Uterus (tissue), 2 donors: ENCODE measurements around the gene PLOD2.

ENCODE experiments used
- POLR2A ChIP-seq, 2 donors: fragments of 450-650 bp; IDR thresholded peaks; one replicate each; pipeline ENCODE4 v1.6.1; 2016; ENCODE audit warnings: antibody characterized with exemption in 2 of 2, mild to moderate bottlenecking in 1 of 2, moderate library complexity in 1 of 2
- TF ChIP-seq, protein P1 (sequence below), 4 experiments: fragments of 200-600 bp in 2 of 4; fragments of 450-650 bp in 2 of 4; sonication (generic) in 2 of 4; IDR thresholded peaks; one replicate each; pipeline ENCODE4 v1.5.1; 2016 to 2019; ENCODE audit warnings: antibody characterized with exemption in 4 of 4, mild to moderate bottlenecking in 2 of 4, moderate library complexity in 1 of 4

DNA sequence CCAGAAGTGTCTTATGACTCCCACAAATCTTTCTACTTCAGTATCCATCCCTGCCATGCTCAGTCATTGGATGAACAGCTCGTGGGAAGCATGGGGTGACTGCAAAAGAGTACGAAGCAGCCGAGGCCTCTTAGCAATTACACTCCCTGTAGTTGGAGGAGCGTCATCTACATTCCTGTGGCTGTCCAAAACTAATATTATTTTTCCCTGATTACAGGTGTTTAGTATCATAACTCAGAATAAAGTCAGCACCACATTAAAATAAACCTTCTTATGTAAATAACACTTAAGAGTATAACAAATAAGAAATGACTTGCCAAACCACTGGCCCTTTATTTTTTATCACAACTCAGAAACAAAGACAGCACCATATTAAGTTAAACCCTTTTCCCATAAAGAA lies 141.5 kb downstream of the PLOD2 start:
- TF ChIP-seq, protein P1, sequence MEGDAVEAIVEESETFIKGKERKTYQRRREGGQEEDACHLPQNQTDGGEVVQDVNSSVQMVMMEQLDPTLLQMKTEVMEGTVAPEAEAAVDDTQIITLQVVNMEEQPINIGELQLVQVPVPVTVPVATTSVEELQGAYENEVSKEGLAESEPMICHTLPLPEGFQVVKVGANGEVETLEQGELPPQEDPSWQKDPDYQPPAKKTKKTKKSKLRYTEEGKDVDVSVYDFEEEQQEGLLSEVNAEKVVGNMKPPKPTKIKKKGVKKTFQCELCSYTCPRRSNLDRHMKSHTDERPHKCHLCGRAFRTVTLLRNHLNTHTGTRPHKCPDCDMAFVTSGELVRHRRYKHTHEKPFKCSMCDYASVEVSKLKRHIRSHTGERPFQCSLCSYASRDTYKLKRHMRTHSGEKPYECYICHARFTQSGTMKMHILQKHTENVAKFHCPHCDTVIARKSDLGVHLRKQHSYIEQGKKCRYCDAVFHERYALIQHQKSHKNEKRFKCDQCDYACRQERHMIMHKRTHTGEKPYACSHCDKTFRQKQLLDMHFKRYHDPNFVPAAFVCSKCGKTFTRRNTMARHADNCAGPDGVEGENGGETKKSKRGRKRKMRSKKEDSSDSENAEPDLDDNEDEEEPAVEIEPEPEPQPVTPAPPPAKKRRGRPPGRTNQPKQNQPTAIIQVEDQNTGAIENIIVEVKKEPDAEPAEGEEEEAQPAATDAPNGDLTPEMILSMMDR (IDR thresholded peaks at IDR 0.05): no peak
- no peak for TF ChIP-seq POLR2A (IDR thresholded peaks at IDR 0.05)
